ENCODE data around the gene STUM.

STUM gene

DNA sequence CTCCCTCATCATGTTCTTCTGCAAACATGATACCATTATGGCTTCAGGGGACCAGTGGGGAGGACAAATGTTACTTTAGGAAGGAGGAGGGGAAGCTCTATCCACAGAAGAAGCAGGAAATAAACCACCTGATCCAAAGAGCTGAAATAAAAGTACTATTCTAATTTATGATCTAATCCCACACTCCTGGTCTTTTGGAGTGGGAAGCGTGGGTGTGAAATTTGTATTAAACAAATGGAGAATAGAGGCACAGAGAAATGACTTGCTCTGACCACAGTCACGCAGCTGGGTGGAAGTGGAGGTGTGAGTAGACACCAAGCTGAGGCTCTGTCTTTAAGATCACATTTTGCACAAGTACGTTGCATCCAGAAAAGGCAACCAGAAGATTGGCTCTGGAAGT is 14.5 kb upstream of the STUM start:
- peak in 1 of 2 donors; percentile 17 for DNase-seq

GRCh38 chr1:226534645-226535044 is 13.9 kb upstream of the STUM start:
- no peak for DNase-seq

GRCh38 chr1:226535666-226536065 is 12.9 kb upstream of the STUM start:
- no peak for DNase-seq

DNA sequence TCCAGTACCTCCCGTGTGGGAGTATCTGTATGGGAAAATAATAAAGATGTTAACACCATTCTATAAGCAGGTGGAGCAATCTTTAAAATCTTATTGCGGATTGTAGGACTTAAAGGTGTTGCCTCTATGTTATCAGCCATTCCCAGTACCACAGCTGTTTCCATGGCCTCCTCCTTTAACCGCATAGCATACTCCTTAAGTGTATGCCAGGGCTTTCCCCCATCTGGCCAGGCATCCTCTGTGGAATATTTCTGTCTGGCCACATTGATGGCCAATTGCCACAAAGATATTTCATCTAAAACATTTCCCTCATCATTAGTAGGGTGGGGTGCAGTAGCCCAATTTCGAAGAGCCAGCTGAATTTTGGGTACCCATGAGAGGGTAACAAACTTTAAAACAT is 7.3 kb upstream of the STUM start:
- no peak for DNase-seq

DNA sequence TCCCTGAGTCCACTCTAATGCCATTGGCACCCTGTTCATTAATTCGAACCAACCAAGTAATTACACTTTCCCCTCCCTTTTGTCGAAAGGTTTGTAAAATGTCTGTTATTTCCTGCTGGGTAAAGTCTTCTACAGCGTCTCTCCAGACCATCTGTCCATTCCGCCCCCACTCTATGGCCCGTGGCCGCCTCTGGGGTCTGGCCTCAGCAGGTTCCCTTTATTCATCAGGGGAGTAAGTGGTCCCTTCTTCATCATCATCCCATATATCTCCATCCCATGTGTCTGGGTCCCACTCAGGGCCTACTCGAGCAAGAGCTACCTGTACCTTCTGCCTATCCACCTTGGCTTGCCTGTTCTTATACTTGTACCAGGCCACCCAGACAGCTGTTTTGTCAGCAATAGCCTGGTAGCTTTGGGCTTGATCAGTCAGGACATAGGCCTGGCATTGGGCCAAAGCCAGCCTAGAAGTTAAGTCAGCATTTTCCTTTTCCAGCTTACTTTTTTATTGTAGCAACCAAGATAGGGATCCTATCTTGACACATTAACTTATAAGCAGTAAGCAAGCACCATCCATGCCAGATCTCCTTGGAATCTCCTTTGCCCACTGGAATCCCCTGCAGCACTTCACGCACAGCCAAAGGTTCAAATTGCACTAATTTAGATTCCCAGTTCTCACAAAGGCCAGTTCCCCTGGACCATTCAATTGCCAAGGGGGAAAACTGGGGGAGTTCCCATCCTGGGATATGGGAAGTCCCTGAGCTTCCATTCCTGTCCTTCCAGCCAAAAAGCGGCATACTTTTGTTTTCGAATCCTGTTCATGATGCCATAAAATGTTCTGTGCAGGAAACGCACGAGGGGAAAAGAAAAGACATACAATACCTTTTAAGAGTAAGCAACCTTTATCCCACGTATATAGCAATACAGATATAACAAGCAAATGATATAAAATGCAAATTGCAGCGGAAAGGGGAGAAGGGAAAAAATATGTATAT is 6.6 kb upstream of the STUM start:
- DNase-seq = peak in 1 of 2 donors; percentile 32

DNA sequence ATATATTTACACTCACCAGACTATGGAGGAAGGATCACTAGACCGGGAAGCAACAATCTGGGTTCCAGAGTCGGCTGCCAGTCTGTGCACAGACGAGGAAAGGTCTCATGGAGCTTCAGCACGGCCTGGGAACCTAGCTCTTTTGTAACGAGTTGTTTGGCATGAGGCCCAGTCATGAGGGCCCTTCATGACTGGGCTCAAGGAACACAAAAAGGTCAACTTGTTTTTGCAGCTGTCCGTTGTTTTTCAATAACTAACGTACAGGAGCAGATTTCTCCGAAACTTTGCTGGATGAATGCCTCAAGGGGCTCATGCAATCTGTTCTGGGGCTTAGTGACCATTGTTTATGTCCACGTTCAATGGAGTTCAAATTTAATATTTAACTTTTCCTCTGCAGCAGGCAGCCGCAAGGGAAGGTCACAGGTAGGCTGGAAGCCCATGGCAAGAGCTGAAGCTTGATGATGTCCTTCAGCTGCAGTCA is 5.9 kb upstream of the STUM start:
- no peak for DNase-seq

DNA sequence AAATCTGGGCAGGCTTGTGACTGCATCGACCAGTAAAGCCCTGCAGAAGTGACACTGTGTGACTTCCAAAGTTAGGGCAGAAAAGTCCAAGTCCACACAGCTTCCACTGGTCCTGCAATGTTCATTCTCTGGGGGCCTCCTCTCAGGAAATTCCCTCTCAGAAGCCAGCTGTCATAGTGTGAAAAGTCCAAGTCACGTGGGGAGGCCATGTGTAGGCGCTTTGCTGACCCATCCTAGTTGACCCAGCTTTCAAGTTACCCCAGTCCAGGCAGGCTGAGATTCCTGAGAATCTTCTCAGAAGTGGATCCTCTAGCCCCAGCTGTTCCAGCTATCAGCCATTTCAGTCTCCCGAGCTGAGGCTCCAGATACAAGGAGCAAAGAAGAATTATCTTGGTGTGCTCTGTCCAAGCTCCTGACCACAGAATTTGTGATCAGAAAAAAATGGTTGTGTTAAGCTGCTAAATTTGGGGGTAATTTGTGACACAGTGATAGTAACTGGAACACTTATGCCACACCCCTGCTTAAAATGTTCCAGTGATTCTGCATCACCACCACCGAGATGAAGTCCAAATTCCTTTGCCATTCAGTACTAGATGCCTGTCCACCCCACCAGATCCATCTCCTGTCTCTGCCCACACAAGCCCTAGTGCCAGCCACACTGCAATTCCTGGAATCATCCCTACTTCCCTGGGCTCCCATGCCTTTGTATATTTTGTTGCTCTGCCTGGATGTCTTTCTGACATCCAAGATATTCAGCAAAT is 2.5 kb upstream of the STUM start:
- DNase-seq = peak; percentile 33 to 76

GRCh38 chr1:226546926-226547325 is 1.6 kb upstream of the STUM start:
- no peak for DNase-seq

DNA sequence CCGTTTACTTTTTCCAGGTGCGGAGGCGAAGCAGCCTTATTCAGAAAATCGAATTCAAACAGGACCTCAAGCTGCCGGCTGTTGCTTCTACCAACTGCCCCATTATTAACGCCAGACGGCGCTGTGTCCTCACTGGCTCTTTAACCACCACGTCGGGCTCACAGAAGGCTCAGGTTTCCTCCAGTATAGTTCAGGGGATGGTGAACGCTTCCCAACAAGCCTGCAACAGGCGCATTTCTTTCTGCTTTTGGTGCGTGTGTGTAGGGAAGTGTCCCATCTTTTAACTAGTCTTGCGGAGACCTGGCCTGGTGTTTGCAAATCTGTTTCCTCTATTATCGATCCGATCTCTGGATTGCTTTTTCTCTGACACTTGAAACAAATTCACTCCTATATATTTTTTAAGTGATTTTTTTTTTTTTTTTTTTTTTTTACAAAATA is 791 bp upstream of the STUM start:
- DNase-seq = peak; percentile 74 to 84

DNA sequence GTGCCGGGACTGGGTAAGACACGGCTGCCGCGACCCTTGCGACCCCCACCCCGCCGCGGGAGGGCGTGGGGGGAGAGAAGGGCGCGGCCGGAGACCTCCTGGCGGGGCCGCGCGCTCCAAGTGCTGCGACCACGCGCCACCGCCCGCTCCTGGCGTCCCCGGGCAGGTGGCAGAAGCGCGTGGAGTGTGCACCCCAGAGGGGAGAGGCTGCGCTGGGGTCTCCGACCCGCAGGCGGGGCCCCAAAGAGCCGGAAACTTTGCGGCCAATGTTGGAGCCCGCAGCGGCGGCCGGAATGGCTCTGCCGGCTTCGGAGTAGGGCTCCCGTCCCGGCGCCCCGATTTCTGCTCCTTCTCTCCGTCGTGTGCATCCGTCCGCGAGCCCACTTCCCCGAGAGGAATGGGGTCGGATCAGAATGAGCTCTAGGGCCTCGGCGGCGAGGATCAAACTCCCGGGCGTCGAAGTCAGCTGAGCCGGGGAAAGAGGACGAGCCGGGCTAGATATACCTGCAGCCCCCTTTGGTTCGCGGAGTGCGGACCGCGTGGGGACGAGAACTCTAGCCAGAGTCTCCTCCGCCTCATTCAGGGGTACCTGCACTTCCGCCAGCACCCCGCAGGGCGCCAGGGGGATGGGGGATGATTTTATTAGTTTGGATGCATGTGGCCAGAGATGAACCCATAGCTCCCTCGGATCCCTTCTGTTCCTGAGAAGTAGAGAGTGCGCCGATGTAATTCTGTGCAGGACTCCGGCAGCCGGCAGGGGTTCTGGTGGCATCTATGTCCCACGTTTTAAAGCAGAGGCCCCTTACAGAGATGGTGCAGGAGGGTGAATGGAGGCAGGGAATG is 751 bp downstream of the STUM start:
- DNase-seq = peak in 1 of 2 donors; percentile 10

DNA sequence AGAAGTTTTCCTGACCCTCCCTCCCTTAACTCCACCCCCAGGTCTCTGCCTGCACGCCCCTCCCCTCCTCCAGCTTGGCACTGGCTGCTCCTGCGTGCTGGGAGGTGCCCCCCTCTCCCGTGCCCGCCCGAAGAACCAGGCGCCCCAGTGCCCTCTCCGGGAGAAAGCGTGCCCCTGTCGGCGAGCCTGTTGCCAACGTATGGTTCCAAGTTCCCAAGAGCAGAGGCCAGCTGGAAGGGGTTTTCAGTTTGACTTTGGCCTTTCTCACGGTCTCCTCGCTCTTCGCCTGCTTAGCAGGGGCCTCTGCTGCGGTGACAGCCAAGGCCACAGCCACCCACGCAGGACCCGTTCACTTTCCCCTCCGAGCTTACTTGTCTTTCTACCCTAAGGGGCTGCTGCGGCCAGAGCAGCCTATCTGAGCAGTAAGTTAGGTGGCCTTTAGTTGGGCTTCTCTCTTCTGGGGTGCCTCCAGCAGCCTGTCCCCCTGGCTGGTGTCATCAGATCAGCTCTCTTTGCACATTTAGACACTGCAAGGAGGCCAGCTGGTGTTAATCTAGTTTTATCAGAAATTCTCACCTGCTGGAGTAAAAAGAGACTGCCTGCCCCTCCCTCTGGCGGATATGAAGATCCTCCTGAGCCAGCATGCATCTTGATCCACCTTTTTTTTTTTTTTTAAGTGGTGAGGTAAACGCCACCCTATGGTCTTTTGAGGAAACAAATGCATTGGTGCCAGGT is 1.5 kb downstream of the STUM start:
- peak; percentile 15 to 21 for DNase-seq

DNA sequence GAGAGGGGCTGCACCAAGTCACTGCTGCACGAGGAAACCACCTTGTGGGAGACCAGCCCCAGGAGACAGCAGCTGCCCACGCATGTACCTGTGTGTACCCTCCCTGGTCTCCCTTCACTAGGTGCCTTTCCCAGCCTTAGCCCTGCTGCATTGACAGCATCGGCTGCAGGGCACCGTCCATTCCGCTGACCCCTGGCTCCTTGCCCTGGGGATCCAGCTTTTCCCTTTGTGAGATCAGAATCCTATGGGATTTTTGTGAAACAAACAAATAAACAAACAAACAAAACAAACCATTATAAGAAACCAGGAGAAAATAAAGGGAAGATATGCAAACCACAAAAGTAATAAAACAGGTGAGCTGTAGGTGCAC is 2.1 kb downstream of the STUM start:
- no peak for DNase-seq

GRCh38 chr1:226551299-226551698 is 2.7 kb downstream of the STUM start:
- no peak for DNase-seq

- no peak for DNase-seq
Measured at GRCh38 chr1:226552061-226552460, 3.5 kb downstream of the STUM start.

- DNase-seq = no peak
Measured at GRCh38 chr1:226553266-226553923, 4.8 kb downstream of the STUM start.

DNA sequence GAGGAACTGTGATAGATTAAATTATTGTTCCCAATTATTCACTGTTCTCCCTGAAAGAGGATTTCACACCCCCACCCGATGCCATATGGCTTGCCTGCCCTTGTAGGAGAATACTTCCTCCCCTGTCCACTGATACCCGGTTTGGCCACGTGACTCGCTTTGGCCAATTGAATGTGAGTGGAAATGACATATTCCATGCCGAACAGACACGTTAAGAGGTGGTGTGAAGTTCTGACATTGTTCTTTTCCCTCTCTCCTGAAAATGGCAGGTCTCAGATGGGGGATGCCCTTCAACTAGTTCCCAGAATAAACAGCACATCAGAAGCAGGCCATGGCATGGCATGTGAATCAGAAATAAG is 5.3 kb downstream of the STUM start:
- DNase-seq = no peak

DNA sequence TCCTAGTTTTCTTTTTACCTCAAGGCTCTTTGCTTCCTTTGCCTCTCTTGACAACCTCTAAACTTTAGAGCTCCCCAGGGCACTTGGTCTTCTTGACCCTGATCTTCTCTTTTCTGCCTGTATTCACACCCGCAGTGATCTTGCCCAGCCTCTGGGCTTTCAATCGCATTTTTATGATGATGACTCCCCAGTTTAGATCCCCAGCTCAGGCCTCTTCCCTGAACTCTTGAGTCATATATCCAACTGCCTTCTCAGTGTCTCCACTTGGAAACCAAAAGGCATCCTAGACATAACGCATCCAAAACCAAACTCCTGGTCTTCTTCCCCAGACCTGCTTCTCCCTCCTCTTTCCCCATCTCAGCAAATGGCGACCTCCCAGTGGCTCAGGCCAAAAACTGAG is 6.5 kb downstream of the STUM start:
- DNase-seq = no peak

GRCh38 chr1:226557424-226557823 is 8.9 kb downstream of the STUM start:
- no peak for DNase-seq

DNA sequence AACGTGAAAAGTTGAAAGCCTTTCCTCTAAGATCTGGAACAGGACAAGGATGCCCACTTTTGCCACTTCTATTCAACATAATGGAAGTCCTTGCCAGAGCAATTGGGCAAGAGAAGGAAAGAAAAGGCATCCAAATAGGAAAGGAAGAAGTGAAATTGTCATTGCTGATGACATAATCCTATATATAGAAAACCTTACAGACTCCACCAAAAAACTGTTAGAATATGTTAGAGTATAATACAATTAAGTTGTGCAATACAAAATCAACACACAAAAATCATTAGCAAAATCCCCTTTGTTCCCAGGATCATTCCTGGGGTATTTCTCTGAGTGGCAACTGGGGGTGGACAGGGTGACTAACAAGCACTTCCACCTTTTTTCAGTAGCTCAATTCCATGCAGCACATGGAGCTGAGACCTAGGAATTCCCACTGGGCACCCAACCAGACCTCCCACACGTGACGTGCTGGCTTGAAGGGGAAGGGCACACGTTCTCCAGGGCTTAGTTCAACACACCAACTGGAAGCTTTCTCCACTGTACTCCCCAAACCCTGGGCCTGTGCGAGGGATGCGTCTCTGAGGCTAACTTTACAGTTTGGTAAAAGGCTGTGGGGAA is 9.6 kb downstream of the STUM start:
- DNase-seq = peak; percentile 67 to 91

- no peak for DNase-seq
Measured at GRCh38 chr1:226560243-226560642, 11.7 kb downstream of the STUM start.

- DNase-seq = no peak
Measured at GRCh38 chr1:226562989-226563388, 14.4 kb downstream of the STUM start.
